B cell (primary cell): Measurements from ENCODE around the gene PCDHA12. TPM values are rescaled to one million over a fixed set of nuclear protein-coding genes. Genes with fewer than 3 reads are reported as not detected.

Experiments used
- ATAC-seq: fragments of 200-7000 bp; cut with Tn5 transposase; one replicate; pipeline ENCODE4 v1.10.0; 2021; ENCODE audit warnings: low read depth, mild to moderate bottlenecking, moderate number of reproducible peaks, moderate library complexity
- CTCF ChIA-PET: fragments of 350-600 bp; sonication (Branson Sonifier 250); formaldehyde crosslinking; loops from one replicate; lab custom pipeline; 2021; ENCODE audit warnings: antibody characterized with exemption, inconsistent platforms; lab: Charles Lee
- POLR2A ChIA-PET: fragments of 350-600 bp; sonication (Branson Sonifier 250); formaldehyde crosslinking; loops from one replicate; lab custom pipeline; 2021; ENCODE audit warnings: antibody characterized with exemption; lab: Charles Lee
- DNase-seq: peaks from one replicate; pipeline ENCODE4 v3.0.0; 2013
- H2AFZ ChIP-seq: 2 replicates; pipeline ENCODE4 v1.6.1; 2012; ENCODE audit warnings: mild to moderate bottlenecking, low read depth, low read length; ENCODE audit not compliant: insufficient read depth, poor library complexity, severe bottlenecking
- H3K27ac ChIP-seq, 2 donors: 1 replicate in 1 of 2; 2 replicates in 1 of 2; pipeline ENCODE4 v1.5.1; 2012 to 2013; ENCODE audit warnings: low read length in 2 of 2, mild to moderate bottlenecking in 2 of 2, moderate library complexity in 1 of 2
- H3K27me3 ChIP-seq, 4 experiments: fragments of 200-600 bp in 1 of 4; sonication (generic) in 1 of 4; replicated peaks in 1 of 4; 1 replicate in 2 of 4; 2 replicates in 2 of 4; pipeline versions ENCODE4 v1.6.1 to v1.7.0; 2013 to 2016; ENCODE audit warnings: low read length in 3 of 4, mild to moderate bottlenecking in 2 of 4, mixed read lengths in 1 of 4, moderate library complexity in 1 of 4; ENCODE audit not compliant: insufficient read depth in 4 of 4, control insufficient read depth in 3 of 4; ENCODE audit errors: control extremely low read depth in 1 of 4
- H3K36me3 ChIP-seq, 2 experiments: replicated peaks in 1 of 2; 1 replicate in 1 of 2; 2 replicates in 1 of 2; pipeline versions ENCODE4 v1.6.1 to v1.7.1; 2013; ENCODE audit warnings: low read length in 1 of 2; ENCODE audit not compliant: insufficient read depth in 2 of 2, control insufficient read depth in 1 of 2; ENCODE audit errors: control extremely low read depth in 1 of 2, extremely low read depth in 1 of 2
- H3K4me1 ChIP-seq, 2 donors: fragments of 200-600 bp in 1 of 2; sonication (generic) in 1 of 2; 1 replicate in 1 of 2; 2 replicates in 1 of 2; pipeline versions ENCODE4 v1.5.1 to v1.6.1; 2013 to 2017; ENCODE audit warnings: low read length in 2 of 2; ENCODE audit not compliant: control insufficient read depth in 2 of 2, insufficient read depth in 2 of 2
- H3K4me2 ChIP-seq: replicated peaks from 2 replicates; pipeline ENCODE3; 2012; ENCODE audit warnings: mild to moderate bottlenecking, low read depth, low read length; ENCODE audit not compliant: poor library complexity, severe bottlenecking
- H3K4me3 ChIP-seq, 5 experiments: fragments of 200-600 bp in 1 of 5; sonication (generic) in 1 of 5; 1 replicate in 3 of 5; 2 replicates in 2 of 5; pipeline versions ENCODE4 v1.5.1 to v1.7.0; 2011 to 2016; ENCODE audit warnings: low read length in 4 of 5, mild to moderate bottlenecking in 4 of 5, low read depth in 2 of 5, control low read depth in 1 of 5, moderate library complexity in 1 of 5; ENCODE audit not compliant: insufficient read depth in 1 of 5; ENCODE audit errors: control extremely low read depth in 1 of 5, extremely low read depth in 1 of 5
- H3K79me2 ChIP-seq: fragments of 200-600 bp; sonication (generic); one replicate; pipeline ENCODE4 v1.6.0; 2016; ENCODE audit warnings: low read length; ENCODE audit not compliant: control insufficient read depth, insufficient read depth
- H3K9ac ChIP-seq: fragments of 200-600 bp; sonication (generic); 2 replicates; pipeline ENCODE4 v1.6.1; 2017; ENCODE audit warnings: mild to moderate bottlenecking, low read length, moderate library complexity
- H3K9me3 ChIP-seq, 3 donors: one replicate each; pipeline versions ENCODE4 v1.6.1 to v1.7.1; 2013; ENCODE audit warnings: low read length in 2 of 3; ENCODE audit not compliant: control insufficient read depth in 2 of 3, insufficient read depth in 1 of 3; ENCODE audit errors: control extremely low read depth in 1 of 3
- H4K20me1 ChIP-seq: 2 replicates; pipeline ENCODE4 v1.6.0; 2012; ENCODE audit warnings: mild to moderate bottlenecking, low read length; ENCODE audit not compliant: insufficient read depth, control insufficient read depth, poor library complexity, severe bottlenecking
- H3K27ac Mint-ChIP-seq: one replicate; pipeline ENCODE4 v1.8.0; 2021; ENCODE audit warnings: mixed read lengths
- H3K27me3 Mint-ChIP-seq: one replicate; pipeline ENCODE4 v1.8.0; 2021; ENCODE audit warnings: mixed read lengths
- H3K4me1 Mint-ChIP-seq: one replicate; pipeline ENCODE4 v1.8.0; 2021; ENCODE audit warnings: mixed read lengths
- H3K4me3 Mint-ChIP-seq: one replicate; pipeline ENCODE4 v1.8.0; 2021; ENCODE audit warnings: mixed read lengths
- H3K9me3 Mint-ChIP-seq: one replicate; pipeline ENCODE4 v1.8.0; 2022; ENCODE audit warnings: mixed read lengths; ENCODE audit not compliant: insufficient read depth
- CTCF ChIP-seq: fragments of 200-600 bp; IDR thresholded peaks from one replicate; pipeline ENCODE4 v1.8.0; 2022; ENCODE audit warnings: antibody characterized with exemption, mild to moderate bottlenecking
- EZH2 ChIP-seq: IDR thresholded peaks from 2 replicates; pipeline ENCODE4 v1.6.1; 2012; ENCODE audit warnings: borderline replicate concordance, low read depth, mild to moderate bottlenecking, moderate library complexity, low read length; ENCODE audit not compliant: insufficient read depth, poor library complexity, severe bottlenecking
- WGBS: methylation state at CpG from one replicate; pipeline ENCODE4 v1.1.5; 2013; ENCODE audit warnings: missing lambda C conversion rate; ENCODE audit not compliant: insufficient coverage; 5-methylcytosine and 5-hydroxymethylcytosine counted together
- intact Hi-C: fragments of 100-400 bp; cut with micrococcal nuclease; formaldehyde crosslinking; loops from one replicate; pipeline ENCODE4 v1.10.0; 2022
- polyA plus RNA-seq: library from polyadenylated mRNA; depleted of rRNA; stranded (reverse); fragments of >200 nt; gene quantifications from 2 replicates; pipeline ENCODE4 v1.2.3, GENCODE V29; 2012
- total RNA-seq, 2 donors: library from RNA; stranded (reverse); fragments of 120-200 nt in 1 of 2; gene quantifications; 1 replicate in 1 of 2; 2 replicates in 1 of 2; pipeline versions ENCODE4 v1.2.3 to v1.2.4, GENCODE V29; 2013 to 2022

The PCDHA12 gene
- total and polyA plus RNA-seq, 2 donors (not counting 1 experiment from before 2014, with no cell fraction given), result not detected

DNA sequence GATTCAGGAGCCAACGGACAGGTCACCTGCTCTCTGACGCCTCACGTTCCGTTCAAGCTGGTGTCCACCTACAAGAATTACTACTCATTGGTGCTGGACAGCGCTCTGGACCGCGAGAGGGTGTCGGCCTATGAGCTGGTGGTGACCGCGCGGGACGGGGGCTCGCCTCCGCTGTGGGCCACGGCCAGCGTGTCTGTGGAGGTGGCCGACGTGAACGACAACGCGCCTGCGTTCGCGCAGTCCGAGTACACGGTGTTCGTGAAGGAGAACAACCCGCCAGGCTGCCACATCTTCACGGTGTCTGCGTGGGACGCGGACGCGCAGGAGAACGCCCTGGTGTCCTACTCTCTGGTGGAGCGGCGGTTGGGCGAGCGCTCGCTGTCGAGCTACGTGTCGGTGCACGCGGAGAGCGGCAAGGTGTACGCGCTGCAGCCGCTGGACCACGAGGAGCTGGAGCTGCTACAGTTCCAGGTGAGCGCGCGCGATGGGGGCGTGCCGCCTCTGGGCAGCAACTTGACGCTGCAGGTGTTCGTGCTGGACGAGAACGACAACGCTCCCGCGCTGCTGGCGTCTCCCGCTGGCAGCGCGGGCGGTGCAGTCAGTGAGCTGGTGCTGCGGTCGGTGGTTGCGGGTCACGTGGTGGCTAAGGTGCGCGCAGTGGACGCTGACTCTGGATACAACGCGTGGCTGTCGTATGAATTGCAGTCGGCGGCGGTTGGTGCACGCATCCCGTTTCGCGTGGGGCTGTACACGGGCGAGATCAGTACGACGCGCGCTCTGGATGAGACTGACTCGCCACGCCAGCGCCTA, 17.7 kb upstream of the PCDHA12 start:
- Histone ChIP-seq H3K4me1 (no peaks in the 10 kb centered on the region), H3K27ac (no peak overlapping the region), H3K36me3 (no peaks in the 10 kb centered on the region), H3K4me3 (no peak overlapping the region), H3K4me2 (no peak overlapping the region), H3K27me3 (peaks cover 0 to 12% (median 5%) of the 10 kb centered on the region in 4 experiments), H3K79me2 (no peaks in the 10 kb centered on the region), H4K20me1 (no peaks in the 10 kb centered on the region), H3K9me3 (peaks cover 1 to 37% (median 9%) of the 10 kb centered on the region in 3 donors), H3K9ac (no peak overlapping the region), H2AFZ (no peak overlapping the region)
- Mint-ChIP-seq H3K27me3 (peaks cover 8% of the 10 kb centered on the region), H3K27ac (no peak overlapping the region), H3K4me3 (no peak overlapping the region), H3K4me1 (no peaks in the 10 kb centered on the region), H3K9me3 (no peaks in the 10 kb centered on the region)
- intact Hi-C loops, result no loop called here
- TF ChIP-seq CTCF (no peak), EZH2 (no peak)
- DNase-seq (no peak), ATAC-seq (no peak)
- ChIA-PET CTCF (no interaction called here), POLR2A (no interaction called here)
- WGBS, result 64% methylated on average over 94 of the region's 94 CpGs

- 67% methylated on average over 22 of the region's 22 CpGs for WGBS
- peaks cover 8% of the 10 kb centered on the region for H3K27me3 Mint-ChIP-seq
- H3K27ac Mint-ChIP-seq, result no peak overlapping the region
- H3K9me3 Mint-ChIP-seq, result no peaks in the 10 kb centered on the region
- ATAC-seq (no peak), DNase-seq (no peak)
- Histone ChIP-seq H3K36me3 (no peaks in the 10 kb centered on the region), H3K4me2 (no peak overlapping the region), H3K4me3 (no peak overlapping the region), H3K27ac (no peak overlapping the region), H2AFZ (no peak overlapping the region), H3K9ac (no peak overlapping the region), H3K27me3 (peaks cover 0 to 11% (median 4%) of the 10 kb centered on the region in 4 experiments), H3K9me3 (peaks cover 1 to 42% (median 9%) of the 10 kb centered on the region in 3 donors), H3K79me2 (no peaks in the 10 kb centered on the region), H4K20me1 (no peaks in the 10 kb centered on the region), H3K4me1 (no peaks in the 10 kb centered on the region)
- intact Hi-C loops, result no loop called here
- no peak overlapping the region for H3K4me3 Mint-ChIP-seq
- no peaks in the 10 kb centered on the region for H3K4me1 Mint-ChIP-seq
- TF ChIP-seq CTCF (no peak), EZH2 (no peak)
- ChIA-PET CTCF (no interaction called here), POLR2A (no interaction called here)
Measured at GRCh38 chr5:140857987-140858240, 17.2 kb upstream of the PCDHA12 start.
